DMS 273 treated with DMSO at 0.1 percent for 48 hours (cell line): ENCODE data around the gene ERVH48-1.
"Not testable (repeated sequence)": the region's sequence is repeated elsewhere in the genome, so short reads cannot be mapped to it uniquely, and the experiment has no call there.

ENCODE experiments used
- DNase-seq: peaks from one replicate; lab custom pipeline; 2025; lab: John Stamatoyannopoulos, UW

Gene ERVH48-1

DNA sequence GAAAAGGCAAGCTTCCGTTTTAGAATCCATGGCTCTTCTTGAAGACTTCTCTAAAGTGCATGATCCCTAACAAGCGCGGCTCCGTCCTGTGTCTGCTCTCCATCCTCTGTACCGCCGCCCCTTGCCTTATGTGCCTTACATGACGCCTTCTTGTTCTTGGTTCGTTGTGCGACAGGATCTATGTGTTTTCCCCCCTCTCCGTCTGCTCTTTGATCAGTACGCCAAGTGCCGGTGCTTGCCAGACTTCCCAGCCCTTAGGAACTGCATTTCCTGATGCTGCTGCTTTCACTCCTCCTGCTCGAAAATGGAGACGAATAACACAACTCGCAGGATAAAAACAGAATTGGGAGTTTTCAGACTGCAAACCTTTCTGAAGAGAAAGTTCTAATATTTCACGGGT, 19.2 kb downstream of the ERVH48-1 start:
- DNase-seq: no peak

DNA sequence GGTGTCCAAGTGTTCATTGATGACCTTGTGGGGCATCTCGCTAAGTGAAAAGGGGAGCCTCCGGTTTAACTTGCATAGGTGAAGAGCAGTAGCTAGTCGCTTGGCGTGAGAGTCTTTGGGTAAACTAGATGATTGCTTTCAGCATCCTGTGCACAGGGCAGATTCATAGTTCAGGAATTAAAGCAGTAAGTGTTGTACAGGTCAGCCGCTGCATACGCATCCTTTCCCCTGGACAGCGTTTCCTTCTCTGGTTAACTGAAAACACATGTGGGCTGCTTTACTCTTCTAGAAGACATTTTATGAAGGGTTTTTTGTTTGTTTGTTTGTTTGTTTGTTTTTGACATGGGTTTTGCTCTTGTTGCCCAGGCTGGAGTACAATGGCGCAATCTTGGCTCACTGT, 20.2 kb downstream of the ERVH48-1 start:
- DNase-seq: no peak

DNA sequence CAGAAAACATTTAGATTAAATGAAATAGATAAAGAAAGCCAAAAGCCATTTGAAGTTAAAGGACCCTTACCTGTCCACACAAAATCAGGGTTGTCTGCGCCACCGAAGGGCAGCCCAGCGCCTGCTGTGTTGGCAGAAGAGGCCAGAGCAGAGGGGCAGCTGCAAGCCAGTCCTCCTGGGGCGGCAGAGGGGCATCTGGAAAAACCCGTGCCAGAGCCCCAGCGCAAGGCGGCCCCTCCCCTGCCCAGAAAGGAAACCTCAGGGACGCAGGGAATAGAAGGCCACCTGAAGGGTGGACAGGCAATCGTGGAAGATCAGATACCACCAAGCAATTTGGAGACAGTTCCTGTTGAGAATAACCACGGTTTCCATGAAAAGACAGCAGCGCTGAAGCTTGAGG, 21.6 kb downstream of the ERVH48-1 start:
- DNase-seq: no peak

DNA sequence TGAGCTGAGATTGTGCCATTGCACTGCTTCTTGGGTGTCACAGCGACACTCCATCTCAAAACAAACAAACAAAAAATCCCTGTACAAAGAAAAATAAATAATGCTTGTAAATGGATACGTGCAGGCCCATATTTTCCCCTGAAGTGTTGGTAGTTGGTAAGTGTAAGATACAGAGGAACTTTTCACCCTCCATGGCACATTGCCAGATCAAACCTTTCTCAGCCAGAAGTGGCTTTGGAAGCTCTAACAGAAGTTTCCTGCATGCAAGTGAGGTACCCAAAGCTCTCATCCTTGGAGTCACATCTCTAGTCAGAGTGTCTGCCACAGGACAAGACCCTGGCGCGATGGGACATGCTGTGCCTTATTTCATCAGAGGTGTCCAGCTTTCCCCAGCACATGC, 25.0 kb downstream of the ERVH48-1 start:
- no peak for DNase-seq

DNA sequence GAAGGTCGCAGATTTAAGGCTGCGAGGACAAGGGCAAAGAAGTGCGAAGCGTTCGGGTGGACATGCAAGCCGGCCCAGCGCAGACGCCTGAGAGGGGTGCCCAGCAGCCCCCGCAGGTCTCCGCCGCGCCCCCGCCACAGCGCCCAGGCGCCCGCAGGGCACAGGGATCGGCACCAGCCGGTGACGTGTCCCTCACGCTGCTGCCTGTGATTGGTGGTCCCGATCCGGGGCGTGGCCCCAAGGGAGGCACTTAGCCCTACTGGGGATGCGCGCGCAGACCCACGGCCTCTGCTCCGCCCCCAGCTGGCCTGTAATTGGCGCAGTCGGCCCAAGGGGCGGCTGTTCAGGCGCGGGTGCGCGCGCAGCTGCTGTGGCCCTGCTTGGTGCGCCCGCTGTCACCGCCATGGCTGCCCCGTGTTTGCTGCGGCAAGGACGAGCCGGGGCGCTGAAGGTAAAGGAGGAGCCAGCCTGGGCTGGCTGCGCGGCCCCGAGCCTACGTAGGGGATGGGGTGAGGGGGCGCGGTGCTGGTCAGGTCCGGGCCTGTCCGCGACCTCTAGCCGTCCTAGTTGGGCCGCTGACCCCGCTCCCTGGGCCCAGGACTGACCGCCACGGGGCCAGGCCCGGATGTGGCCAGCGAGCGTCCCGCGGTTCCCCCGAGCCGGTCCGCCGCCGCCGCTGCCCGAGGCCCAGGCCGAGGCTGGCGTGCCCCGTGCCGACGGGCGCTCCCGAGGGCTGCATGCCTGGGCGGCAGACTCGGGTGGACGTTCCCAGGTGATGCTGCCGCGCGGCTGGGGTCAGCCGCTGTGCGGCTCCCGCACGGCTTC, 32.3 kb downstream of the ERVH48-1 start, which contains the start of gene NDUFV3:
Gene NDUFV3, plus strand, starts transcription at position 379 of the 825 bp plus-strand sequence. Its CDS starts 25 bp downstream, at position 404.
- DNase-seq: peak; percentile 93

DNA sequence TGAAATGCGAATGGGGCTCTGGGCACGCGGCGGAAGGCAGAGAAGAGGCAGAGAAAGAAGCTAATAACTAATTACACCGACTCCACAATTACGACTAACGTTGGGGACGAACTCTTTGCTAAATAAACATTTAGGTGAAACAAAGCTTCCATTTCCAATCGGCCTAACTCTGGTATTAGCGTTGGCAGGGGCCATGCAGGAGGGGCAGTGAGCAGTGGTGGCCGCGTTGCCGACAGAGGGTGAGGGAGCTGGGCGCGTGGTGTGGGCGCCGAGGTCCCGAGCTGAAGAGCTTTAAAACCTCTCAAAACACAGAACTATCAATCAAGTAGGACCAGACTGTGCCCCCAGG, 32.9 kb downstream of the ERVH48-1 start:
- DNase-seq: no peak

DNA sequence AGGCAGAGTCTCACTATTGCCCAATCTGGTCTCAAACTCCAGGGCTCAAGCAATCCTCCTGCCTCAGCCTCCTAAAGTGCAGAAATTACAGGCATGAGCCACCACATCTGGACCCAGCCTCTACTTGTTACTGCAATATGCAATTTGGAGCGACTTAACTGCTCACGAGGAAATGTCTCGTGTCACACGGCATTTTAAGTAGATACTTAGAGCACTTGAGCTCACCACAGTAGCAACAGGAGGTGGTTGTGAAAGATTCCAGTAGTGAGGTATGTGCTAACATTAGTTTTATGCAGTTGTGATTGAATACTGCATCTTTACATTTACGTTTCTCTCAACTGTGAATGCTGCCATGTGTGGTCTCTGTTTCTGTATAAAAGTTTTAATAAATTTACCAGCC, 38.1 kb downstream of the ERVH48-1 start:
- DNase-seq: no peak

DNA sequence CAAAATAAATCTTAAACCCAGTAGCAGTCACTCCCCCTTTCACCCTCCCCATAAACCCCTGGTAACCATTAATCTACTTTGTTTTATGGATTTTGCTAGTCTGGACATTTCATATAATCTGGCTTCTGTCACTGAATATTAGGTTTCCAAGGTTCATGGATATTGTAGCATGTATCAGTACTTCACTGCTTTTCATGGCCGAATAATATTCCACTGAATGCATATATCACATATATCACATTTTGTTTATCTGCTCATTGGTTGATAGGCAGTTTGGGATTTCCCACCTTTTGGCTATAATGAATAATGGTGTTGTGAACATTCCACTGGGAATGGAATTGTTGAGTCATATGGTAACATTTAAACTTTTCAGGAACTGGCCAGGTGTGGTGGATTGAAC, 41.5 kb downstream of the ERVH48-1 start:
- DNase-seq: no peak

DNA sequence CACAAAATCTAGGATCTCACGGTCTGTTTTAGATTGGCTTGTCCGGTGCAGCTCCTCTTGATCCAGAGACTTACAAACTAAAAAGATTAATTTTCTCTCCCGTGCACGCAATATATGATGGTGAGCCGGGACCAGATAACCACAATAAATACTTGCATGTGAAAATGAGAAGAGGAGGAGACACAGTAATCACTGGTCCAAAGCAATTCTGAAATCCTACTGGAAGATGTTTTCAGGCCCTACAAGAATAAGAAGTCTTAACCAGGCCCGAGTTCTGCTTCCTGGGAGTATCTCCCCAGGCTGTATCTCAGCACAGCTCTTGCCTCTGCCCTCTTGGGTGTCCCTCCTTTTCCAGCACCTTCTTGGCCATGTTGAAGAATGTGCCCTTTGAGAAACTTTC, 45.1 kb downstream of the ERVH48-1 start:
- no peak for DNase-seq

DNA sequence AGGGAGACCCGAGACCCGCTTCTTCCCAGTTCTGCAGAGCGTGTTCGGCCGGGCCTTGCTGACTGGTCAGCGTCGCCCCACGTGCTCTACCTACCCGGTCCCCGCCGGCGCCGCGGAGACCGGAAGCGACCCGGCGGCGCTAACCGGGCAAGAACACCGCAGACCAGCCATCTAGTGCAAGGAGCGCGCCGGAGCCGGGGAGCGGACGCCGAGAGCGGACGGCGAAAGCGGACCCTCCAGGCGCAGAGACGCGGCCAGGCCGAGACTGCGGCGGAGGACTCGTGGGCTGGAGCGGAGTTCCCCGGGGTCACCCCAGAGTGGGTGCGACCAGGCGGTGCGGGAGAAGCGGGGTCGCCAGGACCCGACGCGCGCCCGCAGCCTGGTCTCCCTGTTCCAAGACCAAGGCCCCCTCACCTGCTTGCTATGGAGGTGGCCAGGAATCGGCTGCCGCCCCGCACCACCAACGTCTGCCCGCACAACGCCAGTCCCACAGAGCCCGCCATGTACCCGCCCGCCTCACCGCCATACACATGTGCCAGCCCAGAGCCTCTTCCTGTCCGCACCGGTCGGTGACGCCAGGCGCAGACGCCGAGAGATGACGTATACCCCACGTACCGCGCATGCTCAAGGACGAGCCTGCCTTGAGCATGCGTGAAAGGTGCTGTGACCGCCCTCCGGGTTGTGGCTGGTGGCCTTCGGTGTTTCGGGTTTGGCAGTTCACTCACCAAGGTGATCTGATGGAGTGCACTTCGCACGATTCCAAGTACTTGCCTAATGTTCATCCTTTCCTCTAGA, 46.2 kb downstream of the ERVH48-1 start, which contains the start of gene WDR4:
Gene WDR4, minus strand, starts transcription at position 547 of the 795 bp plus-strand sequence. Its CDS starts 44 bp downstream, at position 503.
- DNase-seq: peak; percentile 85

DNA sequence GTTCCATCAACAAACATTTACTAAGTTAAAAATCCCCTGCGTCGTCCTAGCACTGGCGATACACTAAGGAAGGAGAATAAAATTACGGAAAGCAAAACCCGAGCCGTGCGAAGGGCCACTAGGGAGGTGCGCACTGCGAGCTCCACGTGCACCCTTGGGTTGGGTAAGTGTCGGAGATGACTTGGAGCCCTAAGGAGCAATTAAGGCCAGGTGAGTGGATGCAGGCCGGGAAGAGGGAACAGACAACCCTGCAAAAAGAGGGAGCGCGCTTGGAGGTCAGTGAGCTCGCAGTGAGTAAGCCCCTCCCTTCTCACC, 46.8 kb downstream of the ERVH48-1 start:
- no peak for DNase-seq

DNA sequence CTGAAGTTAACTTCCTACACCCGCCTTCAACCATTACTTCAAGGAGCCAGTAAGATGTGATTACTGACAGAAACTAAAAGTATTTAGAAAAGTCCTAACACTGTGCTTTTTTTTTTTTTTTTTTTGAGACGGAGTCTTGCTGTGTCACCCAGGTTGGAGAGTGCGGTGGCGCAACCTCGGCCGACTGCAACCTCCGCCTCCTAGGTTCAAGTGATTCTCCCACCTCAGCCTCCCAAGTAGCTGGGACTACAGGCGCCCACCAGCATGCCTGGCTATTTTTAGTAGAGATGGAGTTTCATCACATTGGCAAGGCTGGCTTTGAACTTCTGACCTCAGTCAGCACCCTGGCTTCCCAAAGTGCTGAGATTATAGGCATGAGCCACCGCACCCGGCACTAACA, 49.6 kb downstream of the ERVH48-1 start:
- DNase-seq: not testable (repeated sequence)

DNA sequence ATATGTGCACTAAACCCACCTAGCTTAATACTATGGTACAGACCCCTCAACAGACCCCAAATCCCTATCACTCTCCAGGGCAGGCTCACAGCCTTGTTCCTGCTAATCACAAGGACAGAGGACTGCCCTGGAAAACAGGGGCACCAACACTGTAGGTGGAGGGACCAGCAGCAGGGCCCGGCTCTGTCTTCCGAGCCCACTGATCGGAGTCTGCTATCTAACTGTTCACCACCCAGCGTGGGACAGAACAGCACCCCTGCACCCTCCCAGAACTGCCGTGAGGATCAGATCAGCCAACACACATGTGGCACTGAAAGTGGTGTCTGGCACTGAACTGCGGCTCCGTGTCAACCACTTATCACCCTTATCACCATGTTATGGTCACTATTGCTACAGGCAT, 52.3 kb downstream of the ERVH48-1 start:
- DNase-seq: no peak

DNA sequence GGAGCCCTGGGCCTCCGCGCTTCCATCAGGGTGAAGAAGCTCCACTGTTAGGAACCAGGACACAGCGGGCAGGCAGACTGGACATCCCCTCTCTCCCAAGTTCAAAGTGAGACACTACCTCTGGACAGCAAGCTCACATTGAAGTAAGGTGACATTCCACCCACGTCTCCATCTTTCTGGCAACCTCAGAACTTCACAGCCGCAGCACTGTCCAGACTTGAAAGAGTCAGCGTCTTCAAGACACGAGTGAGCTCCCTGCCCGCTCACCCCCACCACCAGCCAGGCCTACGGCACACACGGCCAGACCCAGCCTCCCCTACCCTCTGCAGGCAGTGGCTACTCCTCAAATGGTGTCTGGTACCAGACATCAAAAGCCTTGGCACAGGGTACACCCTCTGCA, 57.2 kb downstream of the ERVH48-1 start:
- no peak for DNase-seq
